Loucy (cell line): ENCODE measurements around the gene SMARCAD1.
"Not testable (repeated sequence)": the region's sequence is repeated elsewhere in the genome, so short reads cannot be mapped to it uniquely, and the experiment has no call there.

Experiments used
- H2AFZ ChIP-seq: fragments of 200-600 bp; sonication (generic); 2 replicates; pipeline ENCODE4 v1.6.0; 2016; ENCODE audit warnings: antibody characterized with exemption, mild to moderate bottlenecking, low read length, moderate library complexity
- H3F3A ChIP-seq: fragments of 200-600 bp; 2 replicates; pipeline ENCODE4 v1.6.0; 2016; ENCODE audit warnings: antibody characterized with exemption, low read depth, mild to moderate bottlenecking
- H3K27me3 ChIP-seq: fragments of 200-600 bp; sonication (generic); 2 replicates; pipeline ENCODE4 v1.6.1; 2014; ENCODE audit warnings: low read length, mild to moderate bottlenecking; ENCODE audit not compliant: insufficient read depth, poor library complexity, severe bottlenecking
- H3K36me3 ChIP-seq: fragments of 200-600 bp; sonication (generic); 2 replicates; pipeline ENCODE4 v1.6.1; 2016; ENCODE audit warnings: low read length; ENCODE audit not compliant: insufficient read depth
- H3K4me1 ChIP-seq: fragments of 200-600 bp; sonication (generic); 2 replicates; pipeline ENCODE4 v1.5.1; 2014; ENCODE audit warnings: low read length, mild to moderate bottlenecking; ENCODE audit not compliant: insufficient read depth, poor library complexity, severe bottlenecking
- H3K4me2 ChIP-seq: fragments of 200-600 bp; sonication (generic); 2 replicates; pipeline ENCODE4 v1.6.0; 2014; ENCODE audit warnings: antibody characterized with exemption, low read length, low read depth, mild to moderate bottlenecking; ENCODE audit not compliant: poor library complexity, severe bottlenecking
- H3K4me3 ChIP-seq: fragments of 200-600 bp; sonication (generic); 2 replicates; pipeline ENCODE4 v1.5.1; 2014; ENCODE audit warnings: low read length, mild to moderate bottlenecking, mixed read lengths; ENCODE audit not compliant: poor library complexity, severe bottlenecking
- H3K79me2 ChIP-seq: fragments of 200-600 bp; sonication (generic); 2 replicates; pipeline ENCODE4 v1.6.1; 2014; ENCODE audit warnings: low read length; ENCODE audit not compliant: insufficient read depth
- H3K9ac ChIP-seq: fragments of 200-600 bp; sonication (generic); 2 replicates; pipeline ENCODE4 v1.6.0; 2014; ENCODE audit warnings: mild to moderate bottlenecking, low read depth, low read length, moderate library complexity; ENCODE audit not compliant: poor library complexity, severe bottlenecking
- H3K9me2 ChIP-seq: fragments of 200-600 bp; sonication (generic); replicated peaks from 2 replicates; pipeline ENCODE4 v1.6.1; 2016; ENCODE audit warnings: low read depth, low read length, mixed read lengths
- H3K9me3 ChIP-seq: fragments of 200-600 bp; sonication (generic); 2 replicates; pipeline ENCODE4 v1.6.1; 2014; ENCODE audit warnings: mild to moderate bottlenecking, antibody characterized with exemption, low read length, low read depth; ENCODE audit not compliant: insufficient read depth
- H4K20me1 ChIP-seq: fragments of 200-600 bp; sonication (generic); 2 replicates; pipeline ENCODE4 v1.6.0; 2014; ENCODE audit warnings: antibody characterized with exemption, low read length, mild to moderate bottlenecking; ENCODE audit not compliant: insufficient read depth, poor library complexity, severe bottlenecking
- CTCF ChIP-seq: fragments of 200-600 bp; sonication (generic); conservative IDR thresholded peaks from 2 replicates; pipeline ENCODE4 v1.5.1; 2014; ENCODE audit warnings: mild to moderate bottlenecking, antibody characterized with exemption, low read length
- EZH2phosphoT487 ChIP-seq: fragments of 200-600 bp; IDR thresholded peaks from 2 replicates; pipeline ENCODE4 v1.6.1; 2018; ENCODE audit warnings: antibody characterized with exemption, mild to moderate bottlenecking, moderate library complexity, borderline replicate concordance

The SMARCAD1 gene

GRCh38 chr4:94305466-94306225 is 98.0 kb downstream of the SMARCAD1 start:
- Histone ChIP-seq H3K9me2 (no peaks in the 10 kb centered on the region), H2AFZ (no peak overlapping the region), H3K4me3 (no peak overlapping the region), H3K9me3 (no peaks in the 10 kb centered on the region), H4K20me1 (no peaks in the 10 kb centered on the region), H3K4me1 (peaks cover 17% of the 10 kb centered on the region), H3K4me2 (peak overlapping the region; percentile 6), H3K27me3 (no peaks in the 10 kb centered on the region), H3F3A (no peaks in the 10 kb centered on the region; the same call in 1 of the 2 replicates), H3K79me2 (no peaks in the 10 kb centered on the region), H3K9ac (no peak overlapping the region), H3K36me3 (no peaks in the 10 kb centered on the region)
- TF ChIP-seq EZH2phosphoT487: no peak
- TF ChIP-seq CTCF: no peak

- no peaks in the 10 kb centered on the region for H3K36me3 ChIP-seq
- no peak for TF ChIP-seq CTCF
- no peak for TF ChIP-seq EZH2phosphoT487
- no peaks in the 10 kb centered on the region for H4K20me1 ChIP-seq
- H2AFZ ChIP-seq: no peak overlapping the region
- H3K79me2 ChIP-seq: no peaks in the 10 kb centered on the region
- H3K4me1 ChIP-seq: peaks cover 17% of the 10 kb centered on the region
- no peak overlapping the region for H3K4me2 ChIP-seq
- no peak overlapping the region for H3K4me3 ChIP-seq
- no peaks in the 10 kb centered on the region for H3K9me2 ChIP-seq
- no peaks in the 10 kb centered on the region for H3K9me3 ChIP-seq
- H3K27me3 ChIP-seq: no peaks in the 10 kb centered on the region
- no peaks in the 10 kb centered on the region; the same call in 1 of the 2 replicates for H3F3A ChIP-seq
- no peak overlapping the region for H3K9ac ChIP-seq
Observed at GRCh38 chr4:94306713-94307112, 99.0 kb downstream of the SMARCAD1 start.

- TF ChIP-seq CTCF (no peak), EZH2phosphoT487 (no peak)
- no peaks in the 10 kb centered on the region for H3K9me2 ChIP-seq
- no peak overlapping the region for H3K4me2 ChIP-seq
- no peaks in the 10 kb centered on the region for H3K9me3 ChIP-seq
- no peaks in the 10 kb centered on the region for H3K79me2 ChIP-seq
- no peak overlapping the region for H3K4me3 ChIP-seq
- no peak overlapping the region for H3K9ac ChIP-seq
- H3F3A ChIP-seq: no peaks in the 10 kb centered on the region; the same call in 1 of the 2 replicates
- H3K36me3 ChIP-seq: no peaks in the 10 kb centered on the region
- no peaks in the 10 kb centered on the region for H3K27me3 ChIP-seq
- no peaks in the 10 kb centered on the region for H4K20me1 ChIP-seq
- peaks cover 17% of the 10 kb centered on the region for H3K4me1 ChIP-seq
- no peak overlapping the region for H2AFZ ChIP-seq
Observed at GRCh38 chr4:94307231-94307871, 99.7 kb downstream of the SMARCAD1 start.

GRCh38 chr4:94319927-94320326 is 112.3 kb downstream of the SMARCAD1 start:
- H3K36me3 ChIP-seq, H3K4me3 ChIP-seq, H3K9ac ChIP-seq, H2AFZ ChIP-seq, H3F3A ChIP-seq, H3K4me2 ChIP-seq, H3K9me2 ChIP-seq, H3K9me3 ChIP-seq, H3K4me1 ChIP-seq, H3K27me3 ChIP-seq, H3K79me2 ChIP-seq, H4K20me1 ChIP-seq: not testable (repeated sequence)
